Heart right ventricle (tissue), 16 donors: ENCODE data around the gene SHTN1. TPM values are rescaled to one million over a fixed set of nuclear protein-coding genes. Genes with fewer than 3 reads are reported as not detected.

Experiments
- ATAC-seq, 8 donors: fragments of 200-7000 bp; cut with Tn5 transposase; one replicate each; pipeline ENCODE4 v1.9.1; 2020; ENCODE audit warnings: mild to moderate bottlenecking in 8 of 8, moderate library complexity in 8 of 8, moderate number of reproducible peaks in 1 of 8
- DNase-seq, 2 donors: peaks; one replicate each; pipeline ENCODE4 v3.0.0-alpha.2; 2020
- H3K27ac ChIP-seq, 10 donors: fragments of 200-600 bp; sonication (generic) in 2 of 10; one replicate each; pipeline versions ENCODE4 v1.5.0 to v1.8.0; 2020 to 2022; ENCODE audit warnings: mild to moderate bottlenecking in 3 of 10
- H3K27me3 ChIP-seq, 7 donors: fragments of 200-600 bp; one replicate each; pipeline ENCODE4 v1.8.0; 2021 to 2022; ENCODE audit warnings: mild to moderate bottlenecking in 2 of 7
- H3K36me3 ChIP-seq, 9 donors: fragments of 200-600 bp; sonication (generic) in 1 of 9; one replicate each; pipeline versions ENCODE4 v1.5.0 to v1.8.0; 2020 to 2022; ENCODE audit warnings: mild to moderate bottlenecking in 2 of 9
- H3K4me1 ChIP-seq, 9 donors: fragments of 200-600 bp; sonication (generic) in 1 of 9; one replicate each; pipeline versions ENCODE4 v1.5.0 to v1.8.0; 2020 to 2022; ENCODE audit warnings: mild to moderate bottlenecking in 4 of 9
- H3K4me3 ChIP-seq, 10 donors: fragments of 200-600 bp; sonication (generic) in 2 of 10; one replicate each; pipeline versions ENCODE4 v1.5.0 to v1.8.0; 2020 to 2022; ENCODE audit warnings: mild to moderate bottlenecking in 7 of 10, moderate library complexity in 2 of 10
- H3K9me3 ChIP-seq, 11 donors: fragments of 200-600 bp in 10 of 11; sonication (generic) in 2 of 11; one replicate each; pipeline versions ENCODE4 v1.5.0 to v1.8.0; 2013 to 2022; ENCODE audit warnings: mild to moderate bottlenecking in 2 of 11, control low read depth in 1 of 11, moderate library complexity in 1 of 11
- CTCF ChIP-seq, 9 donors: fragments of 200-600 bp; sonication (generic) in 2 of 9; IDR thresholded peaks; one replicate each; pipeline versions ENCODE4 v1.5.0 to v1.8.0; 2021 to 2022; ENCODE audit warnings: antibody characterized with exemption in 9 of 9, mild to moderate bottlenecking in 5 of 9, moderate library complexity in 1 of 9
- WGBS, 2 donors: extraction: QIAGEN DNeasy Blood & Tissue Kit; methylation state at CpG; one replicate each; pipeline ENCODE4 v1.1.7; 2013; ENCODE audit warnings: inconsistent platforms in 1 of 2; 5-methylcytosine and 5-hydroxymethylcytosine counted together
- intact Hi-C, 10 donors: fragments of 100-400 bp; cut with DNase I; formaldehyde crosslinking; loops; one replicate each; pipeline versions ENCODE4 v1.11.1 to v1.14.2; 2022
- long read RNA-seq, 3 donors: library from polyadenylated mRNA; unstranded; transcript quantifications; one replicate each; pipeline ENCODE4 v2.0.0, GENCODE V29; 2020 to 2021
- polyA plus RNA-seq, 2 donors: library from polyadenylated mRNA; stranded (reverse); fragments of 200-250 nt; gene quantifications; one replicate each; pipeline ENCODE4 v1.2.3, GENCODE V29; 2013
- total RNA-seq, 10 donors: library from RNA; stranded (reverse); fragmentation: NEBNext Ultra II Directional in 3 of 10; extraction: Animal tissue kit (Norgen Biotek cat#: 25700) in 3 of 10; gene quantifications; one replicate each; pipeline versions ENCODE4 v1.2.1 to v1.2.4, GENCODE V29; 2021 to 2023
- donor health status: Arrhythmogenic right ventricular cardiomyopathy.
- donor health status: ischemic (EF 13 %, LVEDD 7.1; RV severe dilation, severe dysfunction).
- donor health status: healthy with polysubstance abuse.
- donor health status: DM: no; HTN: yes; CAD: no.
- donor health status: DM: no; HTN: no; CAD: no.
- donor health status: ischemic (EF 25% LVEDD 6.9; RV normal size, moderate dysfunction).
- donor health status: ischemic (EF 25% LVEDD 5.7; RV mildly dilated, moderate dysfunction).
- donor health status: healthy.
- donor health status: DM: yes; HTN: yes; CAD: no.
- donor health status: Ischemic cardiomyopathy.
- donor health status: ischemic (EF 35%, LVEDD 5.7; RV mildly dilated, moderate dysfunction).
- donor health status: nonischemic (EF 11% LVEDD 7.7; RV severe dilation, severe dysfunction).
- donor health status: DM: yes; HTN: yes; CAD: no.
- donor health status: PGD.
- donor health status: ischemic (EF 29% LVEDD 5.4; RV normal size, mild dysfunction).
- donor health status: nonischemic (EF 23%, LVEDD 6.1; RV moderate dilation, normal function).

The SHTN1 gene
- total RNA-seq (10 to 100 TPM in 1 of 10 donors, 1 to 10 TPM in 9; 1.6 to 13.1 (median 3.1) TPM), polyA plus RNA-seq (1 to 10 TPM in 1 of 2 donors, under 1 TPM in 1; 0.86 to 3.0 TPM)
- long read RNA-seq, donor 1, partial matches to known transcripts, result 0 of 2 reads
- long read RNA-seq, donor 1, other reads (novel, unspliced or antisense), result 2 of 2 reads
- long read RNA-seq, donor 2, full-length matches to known transcripts, result 1 of 2 reads
- long read RNA-seq, donor 2, partial matches to known transcripts, result 0 of 2 reads
- long read RNA-seq, donor 2, other reads (novel, unspliced or antisense), result 1 of 2 reads
- long read RNA-seq, donor 3, full-length matches to known transcripts, result 3 of 8 reads
- long read RNA-seq, donor 3, partial matches to known transcripts, result 3 of 8 reads
- long read RNA-seq, donor 3, other reads (novel, unspliced or antisense), result 2 of 8 reads

DNA sequence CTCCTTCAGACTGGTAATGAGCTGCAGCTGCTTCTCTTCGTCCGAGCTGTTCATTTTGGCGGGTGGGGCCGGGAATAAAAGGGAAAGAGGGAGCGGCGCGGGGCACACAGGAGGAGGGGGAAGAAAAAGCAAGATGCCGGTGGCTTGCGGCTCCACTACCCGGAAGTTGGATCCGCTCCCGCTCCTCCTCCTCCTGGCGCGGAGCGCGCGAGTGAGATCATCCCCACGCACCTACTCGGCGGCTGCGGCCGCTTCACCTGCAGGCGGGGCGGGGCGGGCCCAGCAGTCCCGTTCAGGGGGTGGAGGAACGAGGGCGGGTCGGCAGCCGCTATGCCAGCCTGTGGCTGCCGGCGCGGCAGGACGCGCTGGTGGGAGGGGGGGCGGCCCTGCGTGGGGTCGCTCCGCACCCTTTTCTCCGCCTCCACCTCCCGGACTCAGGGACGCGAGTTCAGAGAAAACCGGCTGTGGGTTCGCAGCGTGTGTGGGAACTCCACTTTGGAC, at the start of gene SHTN1:
Gene SHTN1, minus strand, starts transcription at position 162 of the 501 bp plus-strand sequence. Its CDS starts 108 bp downstream, at position 54.
- DNase-seq (peak; percentile 49 to 63), ATAC-seq (peak; percentile 66 to 89 (median 76))
- Histone ChIP-seq H3K9me3 (no peaks in the 10 kb centered on the region), H3K27ac (peak within 1 kb of the TSS in 8 of 10 donors; percentile 31 to 88 (median 64)), H3K27me3 (peaks cover 0 to 32% (median 12%) of the 10 kb centered on the region in 7 donors), H3K4me3 (peak within 1 kb of the TSS; percentile 27 to 83 (median 77)), H3K36me3 (no peaks in the 10 kb centered on the region), H3K4me1 (peaks cover 0 to 32% (median 4%) of the 10 kb centered on the region in 9 donors)
- intact Hi-C loops, result no loop called here
- 0 to 1% methylated on average over 34 to 46 of the region's 46 CpGs for WGBS, 2 donors
- TF ChIP-seq CTCF (IDR thresholded peaks at IDR 0.05), result no peak

GRCh38 chr10:117053482-117053881, 48.5 kb upstream of the SHTN1 start:
- 90 to 97% methylated on average over 1 of the region's 1 CpG for WGBS, 2 donors
- ATAC-seq, result no peak
- H3K27me3 ChIP-seq, result peaks cover 0 to 14% (median 0%) of the 10 kb centered on the region in 7 donors
- no peaks in the 10 kb centered on the region for H3K4me1 ChIP-seq
- intact Hi-C loops, result no loop called here
- H3K4me3 ChIP-seq, result no peak overlapping the region
- H3K9me3 ChIP-seq, result peaks cover 0 to 44% (median 6%) of the 10 kb centered on the region in 11 donors
- H3K27ac ChIP-seq, result no peak overlapping the region
- DNase-seq, result no peak
- H3K36me3 ChIP-seq, result no peaks in the 10 kb centered on the region
- TF ChIP-seq CTCF (IDR thresholded peaks at IDR 0.05), result no peak

DNA sequence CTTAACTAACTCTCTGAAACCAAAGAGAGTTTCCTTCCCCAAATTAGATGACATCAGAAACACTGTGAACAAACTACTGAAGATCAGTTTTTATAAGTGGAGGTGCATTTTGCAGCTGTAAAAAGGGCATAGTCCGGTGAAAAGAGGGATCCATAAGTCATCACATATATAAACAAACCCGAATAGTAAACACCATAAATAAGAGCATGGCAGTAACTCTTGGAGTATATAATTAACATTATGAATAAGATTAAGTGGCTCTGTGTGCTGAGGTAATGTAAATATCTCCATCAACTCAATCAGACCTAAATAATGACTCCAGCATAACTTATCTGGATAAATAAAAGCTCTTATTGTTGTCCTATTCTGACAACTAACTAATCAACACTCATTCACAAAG, 43.0 kb upstream of the SHTN1 start:
- ATAC-seq (no peak), DNase-seq (no peak)
- Histone ChIP-seq H3K4me1 (no peaks in the 10 kb centered on the region), H3K36me3 (no peaks in the 10 kb centered on the region), H3K27me3 (no peaks in the 10 kb centered on the region), H3K9me3 (peaks cover 0 to 36% (median 15%) of the 10 kb centered on the region in 11 donors), H3K4me3 (no peak overlapping the region), H3K27ac (no peak overlapping the region)
- intact Hi-C loops, result no loop called here
- no peak for TF ChIP-seq CTCF (IDR thresholded peaks at IDR 0.05)
- WGBS, 2 donors, result 84 to 86% methylated on average over 2 of the region's 2 CpGs

GRCh38 chr10:117016266-117016665, 11.3 kb upstream of the SHTN1 start:
- ATAC-seq (no peak), DNase-seq (no peak)
- 88% methylated on average over 8 of the region's 8 CpGs for WGBS, 2 donors

More at GRCh38 chr10:117016266-117016665, 11.3 kb upstream of the SHTN1 start:
- TF ChIP-seq CTCF (IDR thresholded peaks at IDR 0.05), result no peak
- Histone ChIP-seq H3K36me3 (no peaks in the 10 kb centered on the region), H3K27ac (no peak overlapping the region), H3K4me3 (no peak overlapping the region), H3K4me1 (no peaks in the 10 kb centered on the region), H3K27me3 (no peaks in the 10 kb centered on the region), H3K9me3 (no peaks in the 10 kb centered on the region)
- intact Hi-C loops, result no loop called here
